GM10266 (cell line): ENCODE results near the gene PLD3.

Experiments
- DNase-seq: peaks from one replicate; pipeline ENCODE4 v3.0.0; 2012; ENCODE audit errors: extremely low spot score
- CTCF ChIP-seq: IDR thresholded peaks from 2 replicates; pipeline ENCODE4 v1.5.1; 2012; ENCODE audit warnings: mild to moderate bottlenecking, low read depth; ENCODE audit not compliant: control insufficient read depth, insufficient read depth; ENCODE audit errors: missing control alignments

Gene PLD3

GRCh38 chr19:40309666-40310065, 38.8 kb upstream of the PLD3 start:
- no peak for DNase-seq
- no peak for TF ChIP-seq CTCF

GRCh38 chr19:40312533-40312932, 36.0 kb upstream of the PLD3 start:
- no peak for TF ChIP-seq CTCF

GRCh38 chr19:40313229-40313983, 35.1 kb upstream of the PLD3 start:
- TF ChIP-seq CTCF: no peak
- DNase-seq: no peak

More at GRCh38 chr19:40312533-40312932, 36.0 kb upstream of the PLD3 start:
- DNase-seq: no peak

- no peak for DNase-seq
- no peak for TF ChIP-seq CTCF
Observed at GRCh38 chr19:40314656-40315055, 33.8 kb upstream of the PLD3 start.

- no peak for TF ChIP-seq CTCF
- no peak for DNase-seq
Observed at GRCh38 chr19:40315812-40316470, 32.6 kb upstream of the PLD3 start.

- DNase-seq: no peak
- TF ChIP-seq CTCF: no peak
Observed at GRCh38 chr19:40317338-40317737, 31.2 kb upstream of the PLD3 start.

GRCh38 chr19:40320558-40320935, 27.9 kb upstream of the PLD3 start:
- no peak for DNase-seq
- no peak for TF ChIP-seq CTCF
